H1 (cell line): ENCODE results near the gene SHISAL1. TPM values are rescaled to one million over a fixed set of nuclear protein-coding genes. Genes with fewer than 3 reads are reported as not detected.
A peak's percentile ranks its signal among the peaks of the same experiment; 100 is the strongest.

Source experiments
- CTCF ChIA-PET: fragments of 300-600 bp; sonication (Branson Sonifier 250); formaldehyde crosslinking; loops from one replicate; lab custom pipeline; 2021; ENCODE audit not compliant: partially characterized antibody; lab: Charles Lee
- POLR2A ChIA-PET: fragments of 300-600 bp; sonication (Branson Sonifier 250); formaldehyde crosslinking; loops from one replicate; lab custom pipeline; 2021; ENCODE audit warnings: inconsistent platforms; ENCODE audit not compliant: partially characterized antibody; lab: Charles Lee
- DNase-seq, 2 experiments: peaks; one replicate each; pipeline versions ENCODE4 v3.0.0 to v3.0.0-alpha.2; 2010 to 2022; ENCODE audit warnings: low spot score in 2 of 2, low read depth in 1 of 2, mixed read lengths in 1 of 2
- FAIRE-seq: peaks from 2 replicates; lab custom pipeline; 2011; peaks lifted over from hg19 to GRCh38; lab: Jason Lieb, UNC
- H2AFZ ChIP-seq: 2 replicates; pipeline ENCODE4 v1.8.1; 2012; ENCODE audit warnings: low read length, inconsistent platforms
- H2AK5ac ChIP-seq: 2 replicates; pipeline ENCODE4 v1.6.1; 2013; ENCODE audit warnings: low read depth, low read length
- H2BK120ac ChIP-seq: replicated peaks from 2 replicates; pipeline ENCODE3; 2013; ENCODE audit warnings: low read depth, low read length, inconsistent platforms
- H2BK12ac ChIP-seq: 2 replicates; pipeline ENCODE4 v1.6.1; 2013; ENCODE audit warnings: low read depth, low read length
- H2BK15ac ChIP-seq: 2 replicates; pipeline ENCODE4 v1.6.1; 2013; ENCODE audit warnings: low read length
- H2BK20ac ChIP-seq: 2 replicates; pipeline ENCODE4 v1.6.1; 2013; ENCODE audit warnings: low read length
- H2BK5ac ChIP-seq: 2 replicates; pipeline ENCODE4 v1.6.1; 2013; ENCODE audit warnings: low read depth, low read length
- H3K14ac ChIP-seq: 2 replicates; pipeline ENCODE4 v1.6.1; 2013; ENCODE audit warnings: inconsistent platforms; ENCODE audit not compliant: insufficient read length
- H3K18ac ChIP-seq: 2 replicates; pipeline ENCODE4 v1.6.1; 2013; ENCODE audit warnings: low read length; ENCODE audit errors: extremely low read depth
- H3K23ac ChIP-seq: 2 replicates; pipeline ENCODE4 v1.6.1; 2013; ENCODE audit warnings: inconsistent platforms; ENCODE audit not compliant: insufficient read length
- H3K23me2 ChIP-seq: 2 replicates; pipeline ENCODE4 v1.6.1; 2013; ENCODE audit warnings: low read depth, low read length
- H3K27ac ChIP-seq: 2 replicates; pipeline ENCODE4 v1.6.1; 2011; ENCODE audit warnings: low read depth, low read length, inconsistent platforms
- H3K27me3 ChIP-seq, 4 experiments: replicated peaks in 1 of 4; 1 replicate in 1 of 4; 2 replicates in 3 of 4; pipeline versions ENCODE4 v1.6.1 to v1.8.1; 2011 to 2013; ENCODE audit warnings: low read length in 3 of 4, mild to moderate bottlenecking in 3 of 4, inconsistent platforms in 2 of 4, mixed read lengths in 2 of 4, moderate library complexity in 1 of 4; ENCODE audit not compliant: control insufficient read depth in 3 of 4, insufficient read depth in 3 of 4; ENCODE audit errors: extremely low read depth in 1 of 4
- H3K36me3 ChIP-seq, 4 experiments: 2 replicates each; pipeline versions ENCODE4 v1.6.1 to v1.8.1; 2011 to 2013; ENCODE audit warnings: mild to moderate bottlenecking in 4 of 4, low read length in 3 of 4, moderate library complexity in 2 of 4, control low read depth in 1 of 4, inconsistent platforms in 1 of 4; ENCODE audit not compliant: insufficient read depth in 4 of 4, control insufficient read depth in 2 of 4
- H3K4ac ChIP-seq: replicated peaks from 2 replicates; pipeline ENCODE3; 2013; ENCODE audit warnings: low read length, low read depth, mixed read lengths, inconsistent platforms; ENCODE audit not compliant: insufficient read length
- H3K4me1 ChIP-seq, 4 experiments: replicated peaks in 1 of 4; 1 replicate in 1 of 4; 2 replicates in 3 of 4; pipeline versions ENCODE4 v1.6.1 to v1.8.1; 2011 to 2013; ENCODE audit warnings: low read length in 3 of 4, inconsistent platforms in 2 of 4, mixed read lengths in 1 of 4; ENCODE audit not compliant: insufficient read depth in 4 of 4, control insufficient read depth in 3 of 4
- H3K4me2 ChIP-seq, 2 experiments: 2 replicates each; pipeline versions ENCODE4 v1.6.1 to v1.8.1; 2011 to 2013; ENCODE audit warnings: low read depth in 2 of 2, low read length in 2 of 2, control low read depth in 1 of 2, inconsistent platforms in 1 of 2, mild to moderate bottlenecking in 1 of 2; ENCODE audit not compliant: insufficient read depth in 1 of 2
- H3K4me3 ChIP-seq, 4 experiments: fragments of 200-600, 300-600 bp in 1 of 4; sonication (generic), shearing (Covaris generic), sonication (Bioruptor Twin) in 1 of 4; 2 replicates each; pipeline versions ENCODE4 v1.5.1 to v1.8.1; 2011 to 2016; ENCODE audit warnings: low read length in 4 of 4, low read depth in 3 of 4, control low read depth in 2 of 4, inconsistent platforms in 2 of 4, mild to moderate bottlenecking in 2 of 4, mixed read lengths in 1 of 4, moderate library complexity in 1 of 4; ENCODE audit not compliant: insufficient read depth in 2 of 4; ENCODE audit errors: extremely low read depth in 1 of 4
- H3K56ac ChIP-seq: replicated peaks from 2 replicates; pipeline ENCODE3; 2013; ENCODE audit warnings: low read depth, mild to moderate bottlenecking, mixed read lengths, low read length, inconsistent platforms; ENCODE audit not compliant: insufficient read length
- H3K79me1 ChIP-seq: 2 replicates; pipeline ENCODE4 v1.6.1; 2013; ENCODE audit warnings: low read depth, low read length, control low read depth
- H3K79me2 ChIP-seq, 2 experiments: 2 replicates each; pipeline versions ENCODE4 v1.6.1 to v1.8.1; 2012 to 2013; ENCODE audit warnings: low read length in 2 of 2, mild to moderate bottlenecking in 2 of 2, inconsistent platforms in 1 of 2; ENCODE audit not compliant: insufficient read depth in 2 of 2, control insufficient read depth in 1 of 2
- H3K9ac ChIP-seq, 4 experiments: replicated peaks in 1 of 4; 1 replicate in 1 of 4; 2 replicates in 3 of 4; pipeline versions ENCODE4 v1.6.1 to v1.8.1; 2011 to 2013; ENCODE audit warnings: low read depth in 3 of 4, low read length in 3 of 4, control low read depth in 2 of 4, mild to moderate bottlenecking in 2 of 4, moderate library complexity in 2 of 4, inconsistent platforms in 1 of 4; ENCODE audit errors: extremely low read depth in 1 of 4
- H3K9me3 ChIP-seq, 2 experiments: 2 replicates each; pipeline versions ENCODE4 v1.6.1 to v1.8.1; 2012 to 2013; ENCODE audit warnings: mild to moderate bottlenecking in 2 of 2, moderate library complexity in 2 of 2, control low read depth in 1 of 2, inconsistent platforms in 1 of 2, low read depth in 1 of 2, low read length in 1 of 2, mixed read lengths in 1 of 2; ENCODE audit not compliant: insufficient read depth in 2 of 2
- H4K20me1 ChIP-seq, 2 experiments: replicated peaks in 1 of 2; 2 replicates each; pipeline versions ENCODE3 to v1.8.1; 2011 to 2013; ENCODE audit warnings: inconsistent platforms in 2 of 2, low read length in 2 of 2, mild to moderate bottlenecking in 1 of 2; ENCODE audit not compliant: insufficient read depth in 2 of 2, control insufficient read depth in 1 of 2
- H4K5ac ChIP-seq: 2 replicates; pipeline ENCODE4 v1.6.1; 2013; ENCODE audit warnings: low read length, low read depth, mixed read lengths, inconsistent platforms; ENCODE audit not compliant: insufficient read length
- H4K8ac ChIP-seq: 2 replicates; pipeline ENCODE4 v1.8.0; 2013; ENCODE audit warnings: mild to moderate bottlenecking, moderate library complexity, low read length, inconsistent platforms; ENCODE audit not compliant: insufficient read depth; ENCODE audit errors: extremely low read depth
- H4K91ac ChIP-seq: replicated peaks from 2 replicates; pipeline ENCODE3; 2013; ENCODE audit warnings: low read length, mixed read lengths, inconsistent platforms; ENCODE audit not compliant: insufficient read length
- BCL11A ChIP-seq, 2 experiments: IDR thresholded peaks; one replicate each; pipeline ENCODE4 v1.6.1; 2011; ENCODE audit warnings: low read depth in 2 of 2, low read length in 2 of 2, mild to moderate bottlenecking in 2 of 2
- CBX5 ChIP-seq: fragments of 300-800, 300-1000 bp; sonication (generic); IDR thresholded peaks from 2 replicates; pipeline ENCODE4 v1.7.1; 2016; ENCODE audit warnings: antibody characterized with exemption, low read length, low read depth
- CBX8 ChIP-seq: fragments of 300-800, 300-1000 bp; sonication (generic); IDR thresholded peaks from 2 replicates; pipeline ENCODE4 v1.7.1; 2016; ENCODE audit warnings: low read depth, low read length, borderline replicate concordance
- CREB1 ChIP-seq: IDR thresholded peaks from 2 replicates; pipeline ENCODE4 v1.6.1; 2012; ENCODE audit warnings: inconsistent platforms
- GTF2F1 ChIP-seq: IDR thresholded peaks from 2 replicates; pipeline ENCODE4 v1.6.1; 2012; ENCODE audit warnings: low read depth, low read length, improper control_type of control experiment, borderline replicate concordance
- RBBP5 ChIP-seq: IDR thresholded peaks from 2 replicates; pipeline ENCODE4 v1.7.1; 2012; ENCODE audit warnings: low read depth, mild to moderate bottlenecking, inconsistent platforms, low read length, moderate library complexity, borderline replicate concordance
- RXRA ChIP-seq: IDR thresholded peaks from 2 replicates; pipeline ENCODE4 v1.6.1; 2011; ENCODE audit warnings: low read depth, mild to moderate bottlenecking, low read length, moderate library complexity; ENCODE audit not compliant: insufficient read depth
- SAP30 ChIP-seq: fragments of 300-600 bp; sonication (generic); IDR thresholded peaks from 2 replicates; pipeline ENCODE4 v1.7.1; 2012; ENCODE audit warnings: low read length, moderate library complexity, mild to moderate bottlenecking, inconsistent platforms; ENCODE audit not compliant: insufficient read depth, insufficient replicate concordance
- SP2 ChIP-seq: IDR thresholded peaks from 2 replicates; pipeline ENCODE4 v1.6.1; 2012; ENCODE audit warnings: mild to moderate bottlenecking, low read length, inconsistent platforms
- SUZ12 ChIP-seq: fragments of 200-600 bp; sonication (generic); IDR thresholded peaks from 2 replicates; pipeline ENCODE4 v1.6.1; 2012; ENCODE audit warnings: mild to moderate bottlenecking, inconsistent platforms, low read length, moderate library complexity, mixed read lengths
- TAF1 ChIP-seq: IDR thresholded peaks from 2 replicates; pipeline ENCODE4 v1.6.1; 2011; ENCODE audit warnings: mild to moderate bottlenecking, low read depth, low read length
- TCF12 ChIP-seq: IDR thresholded peaks from 2 replicates; pipeline ENCODE4 v1.6.1; 2011; ENCODE audit warnings: low read depth, mild to moderate bottlenecking, low read length
- whole genome bisulfite sequencing, 2 experiments: shearing (Covaris generic) in 1 of 2; methylation state at CpG; one replicate each; pipeline versions ENCODE4 v1.1.6 to v1.1.7; 2013 to 2015; ENCODE audit warnings: low lambda C conversion rate in 2 of 2, mixed read lengths in 2 of 2, inconsistent platforms in 1 of 2, low coverage in 1 of 2, missing lambda C conversion rate in 1 of 2; ENCODE audit not compliant: insufficient replicate concordance in 2 of 2, insufficient coverage in 1 of 2, insufficient read length in 1 of 2; ENCODE audit errors: extremely low coverage in 1 of 2, missing lambda C conversion rate in 1 of 2; 5-methylcytosine and 5-hydroxymethylcytosine counted together
- polyA plus RNA-seq, 7 experiments: library from polyadenylated mRNA; depleted of rRNA in 3 of 7; stranded (reverse) in 5 of 7; unstranded in 2 of 7; fragments of >200 nt in 5 of 7; fragments of 200-250 nt in 2 of 7; gene quantifications; 1 replicate in 5 of 7; 2 replicates in 1 of 7; 4 replicates in 1 of 7; pipeline versions ENCODE4 v1.2.1 to v1.2.3, GENCODE V29; 2011 to 2013; ENCODE audit warnings: missing spikeins in 2 of 7, mixed read lengths in 2 of 7
- total RNA-seq: library from RNA; stranded (reverse); fragmentation: NEBNext Ultra II Directional; extraction: Animal tissue kit (Norgen Biotek cat#: 25700); gene quantifications from 2 replicates; pipeline ENCODE4 v1.2.1, GENCODE V29; 2021

The SHISAL1 gene
- total and polyA plus RNA-seq, 2 of the 8 experiments (the other 6 are each of a cell fraction or from before 2014, with no cell fraction given) = 3.7 to 5.8 TPM

- Histone ChIP-seq H3K79me1 (no peaks in the 10 kb centered on the region), H4K8ac (no peak overlapping the region), H2BK5ac (no peak overlapping the region), H3K27ac (no peak overlapping the region), H4K91ac (peak overlapping the region; percentile 42), H2BK120ac (no peak overlapping the region), H3K4me1 (peaks cover 0 to 11% (median 6%) of the 10 kb centered on the region in 4 experiments; a peak in 6 of 7 replicates), H2BK15ac (no peak overlapping the region), H3K4ac (peak overlapping the region; percentile 44), H4K5ac (no peak overlapping the region), H3K36me3 (no peaks in the 10 kb centered on the region), H3K79me2 (no peaks in the 10 kb centered on the region), H3K23ac (no peak overlapping the region), H3K14ac (no peak overlapping the region), H3K23me2 (no peaks in the 10 kb centered on the region), H3K4me2 (no peak overlapping the region), H3K9ac (no peak overlapping the region), H3K27me3 (no peaks in the 10 kb centered on the region), H2AK5ac (no peak overlapping the region), H3K18ac (no peak overlapping the region; the same call in 1 of the 2 replicates), H2BK20ac (no peak overlapping the region), H3K9me3 (no peaks in the 10 kb centered on the region), H2AFZ (no peak overlapping the region), H3K56ac (no peak overlapping the region), H4K20me1 (no peaks in the 10 kb centered on the region), H2BK12ac (no peak overlapping the region), H3K4me3 (no peak overlapping the region)
- no peak for TF ChIP-seq TAF1
- TF ChIP-seq CBX8 = no peak
- no peak for TF ChIP-seq SP2
- no peak for TF ChIP-seq CREB1
- no peak for TF ChIP-seq RXRA
- no peak for TF ChIP-seq SAP30
- no peak for TF ChIP-seq RBBP5
- no peak for TF ChIP-seq TCF12
- no peak for TF ChIP-seq BCL11A (IDR thresholded peaks at IDR 0.05; ENCODE audit: low read depth in 2 of 2, low read length in 2 of 2)
- TF ChIP-seq SUZ12 = no peak
- no peak for TF ChIP-seq CBX5
- no peak for TF ChIP-seq GTF2F1
- ChIA-PET POLR2A (no interaction called here), CTCF (no interaction called here)
- no peak for FAIRE-seq
- DNase-seq = no peak
- 91% methylated on average over 16 of the region's 17 CpGs; no CpG with 5 or more reads in 1 of the 2 experiments for WGBS, 2 experiments
These were observed 34.3 kb downstream of the SHISAL1 start for GRCh38 chr22:44278243-44279068.
